Measurements from ENCODE around the gene FOXL3. TPM values are rescaled to one million over a fixed set of nuclear protein-coding genes. Genes with fewer than 3 reads are reported as not detected.
"Not testable (repeated sequence)": the region's sequence is repeated elsewhere in the genome, so short reads cannot be mapped to it uniquely, and the experiment has no call there.

Gene FOXL3
- total RNA-seq (not detected), total RNA-seq (0 reads per million in 2 donors)

DNA sequence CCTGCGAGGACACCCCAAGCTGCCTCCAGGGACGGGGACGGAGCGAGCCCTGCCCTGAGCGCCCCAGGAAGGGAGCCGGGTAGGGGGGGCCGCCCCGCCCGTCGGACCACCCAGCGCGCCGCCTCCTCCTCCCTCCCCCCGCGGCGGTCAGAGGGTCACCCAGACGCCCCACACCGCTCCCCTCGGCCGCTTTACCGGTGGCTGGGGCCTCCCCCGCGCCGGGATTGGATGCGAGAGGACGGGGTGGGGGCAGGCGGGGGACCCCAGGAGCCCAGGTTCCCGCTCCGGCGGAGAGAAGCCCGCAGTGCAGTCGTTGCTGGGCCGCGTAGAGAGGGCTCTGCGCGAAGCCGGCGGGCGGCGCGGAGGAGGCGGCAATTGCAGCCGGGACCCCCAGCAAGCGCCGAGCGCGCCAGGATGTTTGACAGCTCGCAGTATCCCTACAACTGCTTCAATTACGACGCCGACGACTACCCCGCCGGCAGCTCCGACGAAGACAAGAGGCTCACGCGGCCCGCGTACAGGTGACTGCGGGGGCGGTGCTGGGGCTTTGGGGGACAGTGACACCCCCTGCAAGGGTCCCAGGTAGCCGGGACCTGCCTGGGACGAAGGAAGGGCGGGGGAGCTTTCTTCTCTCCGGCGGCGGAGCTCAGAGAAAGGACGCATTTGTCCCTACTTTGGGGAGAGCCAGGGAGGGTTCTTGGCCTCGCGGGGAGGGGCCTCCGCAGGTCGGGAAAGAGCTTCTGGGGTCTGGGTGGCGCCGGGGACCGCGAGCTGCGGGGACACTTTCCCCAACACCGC lies at the start of gene FOXL3:
TSS of gene FOXL3 (plus strand) at position 415 of the 798 bp plus-strand sequence. CDS start at position 415, 0 bp downstream.
- H3K9me3 ChIP-seq (ENCODE audit: control insufficient read depth, low read length, poor library complexity, severe bottlenecking) = no peaks in the 10 kb centered on the region
- Mint-ChIP-seq H3K36me3 (ENCODE audit: low read depth) (peaks cover 2% of the 10 kb centered on the region), H3K27ac (no peak within 1 kb of the TSS), H3K4me3 (no peak within 1 kb of the TSS), H3K27me3 (peaks cover 63% of the 10 kb centered on the region), H3K4me1 (peaks cover 2% of the 10 kb centered on the region)
- no peak for DNase-seq
- ATAC-seq = no peak

DNA sequence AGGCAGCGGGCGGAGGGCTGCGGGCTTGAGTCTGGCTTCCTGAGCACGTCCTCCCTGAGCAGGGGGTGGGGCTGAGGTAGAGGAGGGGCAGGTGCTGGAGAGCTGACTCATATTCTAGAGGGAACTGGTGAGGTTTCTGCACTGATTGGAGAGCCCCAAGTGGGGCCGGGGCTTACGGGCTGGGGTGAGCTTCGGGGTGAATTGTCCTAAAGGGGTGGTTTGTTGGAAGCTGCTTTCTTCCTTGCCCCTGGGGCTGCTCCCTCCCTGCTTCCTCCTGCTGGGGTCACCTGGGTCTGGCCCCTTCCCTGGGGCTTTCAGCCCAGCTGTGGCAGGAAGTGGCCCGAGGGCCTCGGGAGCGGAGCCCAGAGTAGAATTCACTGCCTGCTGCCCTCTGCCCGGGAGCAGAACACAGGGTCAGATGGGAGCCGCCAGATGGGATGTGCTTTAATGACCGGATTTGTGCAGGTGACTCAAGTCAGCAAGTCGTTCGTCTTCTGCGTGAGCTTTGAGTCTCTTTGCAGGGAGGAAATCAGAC lies 49.0 kb upstream of the FOXL3 start:
- no peak for DNase-seq
- H3K27me3 Mint-ChIP-seq = no peaks in the 10 kb centered on the region
- H3K4me1 Mint-ChIP-seq = no peaks in the 10 kb centered on the region
- no peak overlapping the region for H3K27ac Mint-ChIP-seq
- no peak overlapping the region for H3K4me3 Mint-ChIP-seq
- no peak for ATAC-seq
- no peaks in the 10 kb centered on the region for H3K9me3 ChIP-seq (ENCODE audit: control insufficient read depth, low read length, poor library complexity, severe bottlenecking)
- no peaks in the 10 kb centered on the region for H3K36me3 Mint-ChIP-seq (ENCODE audit: low read depth)

DNA sequence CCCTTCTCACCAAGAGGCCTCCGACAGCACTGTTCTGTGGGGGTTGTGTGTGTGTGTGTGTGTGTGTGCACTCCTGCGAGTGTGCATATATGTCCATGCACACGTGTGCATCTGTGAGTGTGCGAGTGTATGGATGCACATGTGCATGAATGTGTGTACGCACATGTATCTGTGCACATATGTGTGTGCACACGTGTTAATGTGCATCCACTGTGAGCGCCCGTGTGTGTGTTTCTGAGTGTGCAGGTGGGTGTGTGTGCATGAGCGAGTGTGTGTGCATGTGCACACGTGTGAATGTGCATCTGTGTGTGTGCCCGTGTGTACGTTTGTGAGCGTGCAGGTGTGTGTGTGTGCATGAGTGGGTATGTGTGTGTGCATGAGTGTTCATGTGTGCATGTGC lies 48.5 kb upstream of the FOXL3 start:
- no peak for ATAC-seq
- H3K36me3 Mint-ChIP-seq (ENCODE audit: low read depth) = no peaks in the 10 kb centered on the region
- no peak overlapping the region for H3K4me3 Mint-ChIP-seq
- peaks cover 3% of the 10 kb centered on the region for H3K27me3 Mint-ChIP-seq
- H3K9me3 ChIP-seq (ENCODE audit: control insufficient read depth, low read length, poor library complexity, severe bottlenecking) = no peaks in the 10 kb centered on the region
- peaks cover 2% of the 10 kb centered on the region for H3K4me1 Mint-ChIP-seq
- H3K27ac Mint-ChIP-seq = no peak overlapping the region
- no peak for DNase-seq

DNA sequence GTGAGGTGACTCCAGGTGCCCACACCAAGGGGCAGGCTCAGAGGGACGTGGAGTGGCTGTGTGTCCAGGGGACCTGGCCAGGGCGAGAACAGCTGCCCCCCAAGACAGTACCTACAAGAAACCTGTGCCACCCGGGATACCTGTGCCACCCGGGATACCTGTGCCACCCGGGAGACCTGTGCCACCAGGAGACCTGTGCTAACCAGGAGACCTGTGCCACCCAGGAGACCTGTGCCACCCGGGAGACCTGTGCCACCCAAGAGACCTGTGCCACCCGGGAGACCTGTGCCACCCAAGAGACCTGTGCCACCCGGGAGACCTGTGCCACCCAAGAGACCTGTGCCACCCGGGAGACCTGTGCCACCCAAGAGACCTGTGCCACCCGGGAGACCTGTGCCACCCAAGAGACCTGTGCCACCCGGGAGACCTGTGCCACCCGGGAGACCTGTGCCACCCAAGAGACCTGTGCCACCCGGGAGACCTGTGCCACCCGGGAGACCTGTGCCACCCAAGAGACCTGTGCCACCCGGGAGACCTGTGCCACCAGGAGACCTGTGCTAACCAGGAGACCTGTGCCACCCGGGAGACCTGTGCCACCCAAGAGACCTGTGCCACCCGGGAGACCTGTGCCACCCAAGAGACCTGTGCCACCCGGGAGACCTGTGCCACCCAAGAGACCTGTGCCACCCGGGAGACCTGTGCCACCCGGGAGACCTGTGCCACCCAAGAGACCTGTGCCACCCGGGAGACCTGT lies 47.0 kb upstream of the FOXL3 start:
- H3K4me3 Mint-ChIP-seq; H3K27ac Mint-ChIP-seq; H3K4me1 Mint-ChIP-seq; H3K27me3 Mint-ChIP-seq; H3K9me3 ChIP-seq (ENCODE audit: control insufficient read depth, low read length, poor library complexity, severe bottlenecking); ATAC-seq; H3K36me3 Mint-ChIP-seq (ENCODE audit: low read depth); DNase-seq: not testable (repeated sequence)

DNA sequence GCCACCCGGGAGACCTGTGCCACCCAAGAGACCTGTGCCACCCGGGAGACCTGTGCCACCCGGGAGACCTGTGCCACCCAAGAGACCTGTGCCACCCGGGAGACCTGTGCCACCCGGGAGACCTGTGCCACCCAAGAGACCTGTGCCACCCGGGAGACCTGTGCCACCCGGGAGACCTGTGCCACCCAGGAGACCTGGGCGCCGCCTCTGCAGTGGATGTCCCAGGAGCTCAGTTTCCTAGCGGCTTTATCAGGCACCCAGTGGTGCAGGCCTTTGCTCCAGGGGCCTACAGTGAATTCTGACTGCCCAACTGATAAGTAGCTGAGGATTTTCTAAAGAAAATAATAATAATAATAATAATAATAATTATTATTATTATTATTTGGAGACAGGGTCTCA lies 46.4 kb upstream of the FOXL3 start:
- H3K4me1 Mint-ChIP-seq; H3K4me3 Mint-ChIP-seq; H3K9me3 ChIP-seq (ENCODE audit: control insufficient read depth, low read length, poor library complexity, severe bottlenecking); H3K27me3 Mint-ChIP-seq; H3K27ac Mint-ChIP-seq; ATAC-seq; H3K36me3 Mint-ChIP-seq (ENCODE audit: low read depth); DNase-seq: not testable (repeated sequence)

DNA sequence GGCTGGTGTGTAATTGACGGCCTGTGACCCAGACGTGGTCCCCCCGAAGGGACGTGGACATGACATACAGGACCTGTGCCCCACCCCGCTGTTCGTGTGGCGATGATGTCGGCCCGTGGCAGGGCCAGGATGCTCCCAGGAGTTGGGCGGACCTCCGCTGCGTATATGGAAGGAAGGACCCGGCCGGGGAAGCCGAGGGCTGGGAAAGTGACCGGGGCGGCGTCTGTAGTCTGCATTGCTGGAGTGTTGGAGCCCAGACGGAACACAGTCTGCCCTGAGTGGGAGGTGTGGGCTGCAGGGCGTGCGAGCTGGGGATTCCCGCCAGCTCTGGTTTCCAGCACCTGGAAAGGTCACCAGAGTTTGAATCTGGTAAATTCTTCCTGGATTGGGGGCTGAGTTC lies 45.0 kb upstream of the FOXL3 start:
- no peaks in the 10 kb centered on the region for H3K36me3 Mint-ChIP-seq (ENCODE audit: low read depth)
- no peak overlapping the region for H3K4me3 Mint-ChIP-seq
- H3K27ac Mint-ChIP-seq = no peak overlapping the region
- peaks cover 5% of the 10 kb centered on the region for H3K4me1 Mint-ChIP-seq
- no peaks in the 10 kb centered on the region for H3K9me3 ChIP-seq (ENCODE audit: control insufficient read depth, low read length, poor library complexity, severe bottlenecking)
- DNase-seq (no peak), ATAC-seq (no peak)
- H3K27me3 Mint-ChIP-seq = peaks cover 6% of the 10 kb centered on the region

DNA sequence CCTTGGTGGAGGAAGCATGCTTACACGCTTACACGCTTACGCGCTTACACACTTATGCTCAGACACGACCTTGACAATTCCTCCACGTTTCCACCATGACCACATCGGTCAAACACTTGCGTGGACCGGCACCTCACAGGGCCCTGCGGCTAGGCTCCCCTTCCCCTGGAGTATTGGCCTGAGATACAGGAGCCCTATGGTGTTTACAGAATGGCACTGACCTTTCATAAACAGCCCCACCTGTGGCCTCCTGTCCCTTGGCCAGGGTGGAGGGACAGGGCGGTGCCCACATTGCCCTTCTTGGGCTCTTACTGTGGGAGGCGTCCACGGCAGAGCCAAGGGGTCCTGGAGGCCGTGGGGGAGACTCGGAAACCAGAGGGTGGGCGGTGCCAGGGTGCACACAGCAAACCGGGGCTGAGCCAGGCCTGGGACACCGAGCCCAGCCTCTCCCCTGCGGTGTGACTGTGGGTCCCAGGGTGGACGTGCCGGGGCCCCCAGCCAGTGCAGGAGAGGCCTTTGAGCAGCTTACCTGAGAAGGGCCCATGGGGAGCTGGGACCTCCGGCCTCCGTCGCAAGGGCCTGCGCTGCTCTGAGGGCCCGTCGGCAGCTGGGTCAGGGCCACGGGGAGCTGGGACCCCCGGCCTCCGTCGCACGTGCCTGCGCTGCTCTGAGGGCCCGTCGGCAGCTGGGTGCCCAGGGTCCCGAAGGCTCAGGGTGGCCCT lies 44.2 kb upstream of the FOXL3 start:
- peaks cover 6% of the 10 kb centered on the region for H3K27me3 Mint-ChIP-seq
- no peak overlapping the region for H3K27ac Mint-ChIP-seq
- no peak overlapping the region for H3K4me3 Mint-ChIP-seq
- H3K9me3 ChIP-seq (ENCODE audit: control insufficient read depth, low read length, poor library complexity, severe bottlenecking) = no peaks in the 10 kb centered on the region
- ATAC-seq (no peak), DNase-seq (no peak)
- H3K4me1 Mint-ChIP-seq = peaks cover 5% of the 10 kb centered on the region
- H3K36me3 Mint-ChIP-seq (ENCODE audit: low read depth) = no peaks in the 10 kb centered on the region

DNA sequence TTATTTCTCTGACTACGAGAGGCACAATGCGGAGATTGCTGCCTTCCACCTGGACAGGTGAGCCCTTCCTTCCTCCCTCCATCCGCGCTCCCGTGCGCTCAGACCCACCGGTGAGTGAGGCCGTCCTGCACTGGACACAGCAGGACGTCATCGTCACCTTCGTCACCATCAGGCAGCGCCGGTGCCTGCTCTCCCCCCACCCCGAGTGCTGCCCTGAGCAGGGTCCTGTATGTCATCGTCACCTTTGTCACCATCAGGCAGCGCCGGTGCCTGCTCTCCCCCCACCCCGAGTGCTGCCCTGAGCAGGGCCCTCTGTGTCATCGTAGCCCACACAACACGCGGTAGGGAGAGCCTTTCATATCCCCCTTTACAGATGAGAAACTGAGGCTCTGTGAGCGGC lies 43.5 kb upstream of the FOXL3 start:
- ATAC-seq = no peak
- Mint-ChIP-seq H3K27me3 (peaks cover 6% of the 10 kb centered on the region), H3K4me1 (peaks cover 5% of the 10 kb centered on the region), H3K27ac (no peak overlapping the region), H3K36me3 (ENCODE audit: low read depth) (no peaks in the 10 kb centered on the region), H3K4me3 (no peak overlapping the region)
- H3K9me3 ChIP-seq (ENCODE audit: control insufficient read depth, low read length, poor library complexity, severe bottlenecking) = no peaks in the 10 kb centered on the region
- DNase-seq = no peak

DNA sequence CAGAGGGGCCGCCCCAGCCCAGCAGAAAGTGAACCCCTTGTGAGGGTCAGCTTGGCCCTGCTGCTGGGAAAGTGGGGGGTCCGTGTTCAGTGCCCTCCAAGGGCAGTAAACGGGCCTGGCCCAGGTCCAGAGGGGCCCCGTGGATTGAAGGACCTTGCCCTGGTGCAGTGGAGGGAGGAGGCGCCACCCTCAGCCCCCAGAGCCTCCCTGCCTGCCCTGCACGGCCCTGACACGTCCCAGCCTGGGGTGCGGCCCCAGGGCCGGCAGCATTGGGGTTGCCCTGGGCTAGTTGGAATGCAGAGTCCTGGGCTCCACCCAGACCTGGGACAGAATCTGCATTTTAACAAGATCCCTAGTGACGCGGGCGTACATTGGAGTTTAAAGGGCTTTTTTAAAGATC lies 42.8 kb upstream of the FOXL3 start:
- H3K36me3 Mint-ChIP-seq (ENCODE audit: low read depth) = no peaks in the 10 kb centered on the region
- H3K4me1 Mint-ChIP-seq = peaks cover 5% of the 10 kb centered on the region
- no peak overlapping the region for H3K27ac Mint-ChIP-seq
- no peaks in the 10 kb centered on the region for H3K9me3 ChIP-seq (ENCODE audit: control insufficient read depth, low read length, poor library complexity, severe bottlenecking)
- DNase-seq (no peak), ATAC-seq (no peak)
- no peak overlapping the region for H3K4me3 Mint-ChIP-seq
- H3K27me3 Mint-ChIP-seq = peaks cover 6% of the 10 kb centered on the region

DNA sequence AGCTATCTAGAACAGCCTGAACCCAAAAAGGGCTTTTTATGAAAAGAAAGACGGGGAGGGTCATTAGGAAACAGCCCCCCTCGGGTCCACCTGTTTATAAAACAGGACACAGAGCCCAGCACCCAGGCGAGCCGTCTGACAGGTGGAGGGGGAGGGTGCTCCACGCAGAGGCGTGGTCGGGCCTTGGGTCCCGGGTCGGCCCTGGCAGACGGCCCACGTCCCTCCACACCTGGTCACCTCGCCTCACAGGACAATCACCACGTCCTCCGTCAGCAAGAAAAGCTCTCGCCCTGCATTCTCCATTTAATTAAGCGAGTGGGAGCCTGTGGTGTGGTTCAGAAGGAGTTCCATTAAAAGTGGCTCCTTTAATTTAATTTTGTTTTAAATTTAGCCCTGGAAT lies 42.3 kb upstream of the FOXL3 start:
- DNase-seq = no peak
- no peak overlapping the region for H3K4me3 Mint-ChIP-seq
- no peak overlapping the region for H3K27ac Mint-ChIP-seq
- H3K9me3 ChIP-seq (ENCODE audit: control insufficient read depth, low read length, poor library complexity, severe bottlenecking) = no peaks in the 10 kb centered on the region
- ATAC-seq = no peak
- H3K27me3 Mint-ChIP-seq = peaks cover 6% of the 10 kb centered on the region
- no peaks in the 10 kb centered on the region for H3K36me3 Mint-ChIP-seq (ENCODE audit: low read depth)
- H3K4me1 Mint-ChIP-seq = peaks cover 5% of the 10 kb centered on the region

DNA sequence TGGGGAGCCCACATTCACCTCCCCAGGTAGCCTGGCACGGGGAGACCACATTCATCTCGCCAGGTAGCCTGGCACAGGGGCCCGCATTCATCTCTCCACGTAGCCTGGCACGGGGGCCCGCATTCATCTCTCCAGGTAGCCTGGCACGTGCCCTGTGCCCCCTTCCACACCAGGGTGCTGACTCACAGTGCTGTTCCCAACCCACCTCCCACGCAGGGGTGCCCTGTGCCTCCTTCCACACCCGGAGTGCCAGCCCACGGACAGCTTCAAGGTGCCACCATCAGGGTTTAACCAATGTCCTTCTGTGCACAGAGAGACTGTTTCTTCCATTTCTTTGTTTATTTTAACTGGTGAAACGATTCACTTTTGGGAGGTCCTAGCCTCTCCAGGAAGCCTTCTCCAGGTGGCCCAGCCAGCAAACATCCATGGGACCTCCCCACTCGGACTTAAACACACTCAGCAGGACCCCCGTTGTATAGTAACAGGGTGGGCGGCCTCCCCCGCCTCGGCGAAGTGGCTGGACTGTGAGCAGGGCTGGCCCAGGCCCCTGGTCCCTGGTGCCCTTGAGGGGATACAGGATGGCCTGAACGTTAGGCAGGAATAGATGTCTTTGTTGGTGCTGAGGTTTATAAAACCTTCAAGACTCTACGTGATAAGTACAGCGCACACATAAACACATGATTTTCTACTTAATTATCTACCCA lies 41.1 kb upstream of the FOXL3 start:
- DNase-seq (no peak), ATAC-seq (no peak)
- Mint-ChIP-seq H3K36me3 (ENCODE audit: low read depth) (no peaks in the 10 kb centered on the region), H3K4me3 (no peak overlapping the region), H3K27ac (no peak overlapping the region), H3K4me1 (peaks cover 5% of the 10 kb centered on the region), H3K27me3 (peaks cover 12% of the 10 kb centered on the region)
- no peaks in the 10 kb centered on the region for H3K9me3 ChIP-seq (ENCODE audit: control insufficient read depth, low read length, poor library complexity, severe bottlenecking)

DNA sequence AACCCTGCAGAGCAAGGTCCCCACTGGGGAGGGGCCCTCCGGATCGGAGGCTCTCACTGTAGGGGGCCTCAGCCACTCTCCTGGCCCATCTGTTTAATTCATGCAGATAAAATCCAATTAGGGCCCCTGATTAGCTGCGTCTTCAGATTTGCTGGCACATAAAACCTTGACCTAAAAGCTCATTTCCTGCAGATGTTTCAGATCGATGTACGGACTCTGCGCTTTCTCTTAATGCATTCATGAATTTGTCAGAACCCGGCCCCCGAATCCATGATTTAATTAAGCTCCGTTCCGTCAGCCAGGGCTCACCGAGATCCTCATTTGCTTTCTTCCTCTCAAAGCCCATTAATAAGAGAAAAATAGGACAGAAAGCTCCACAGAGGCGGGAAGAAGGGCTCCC lies 40.0 kb upstream of the FOXL3 start:
- no peak overlapping the region for H3K27ac Mint-ChIP-seq
- DNase-seq = no peak
- H3K4me1 Mint-ChIP-seq = peaks cover 5% of the 10 kb centered on the region
- no peak overlapping the region for H3K4me3 Mint-ChIP-seq
- no peaks in the 10 kb centered on the region for H3K36me3 Mint-ChIP-seq (ENCODE audit: low read depth)
- H3K27me3 Mint-ChIP-seq = peaks cover 16% of the 10 kb centered on the region
- ATAC-seq = no peak
- no peaks in the 10 kb centered on the region for H3K9me3 ChIP-seq (ENCODE audit: control insufficient read depth, low read length, poor library complexity, severe bottlenecking)

DNA sequence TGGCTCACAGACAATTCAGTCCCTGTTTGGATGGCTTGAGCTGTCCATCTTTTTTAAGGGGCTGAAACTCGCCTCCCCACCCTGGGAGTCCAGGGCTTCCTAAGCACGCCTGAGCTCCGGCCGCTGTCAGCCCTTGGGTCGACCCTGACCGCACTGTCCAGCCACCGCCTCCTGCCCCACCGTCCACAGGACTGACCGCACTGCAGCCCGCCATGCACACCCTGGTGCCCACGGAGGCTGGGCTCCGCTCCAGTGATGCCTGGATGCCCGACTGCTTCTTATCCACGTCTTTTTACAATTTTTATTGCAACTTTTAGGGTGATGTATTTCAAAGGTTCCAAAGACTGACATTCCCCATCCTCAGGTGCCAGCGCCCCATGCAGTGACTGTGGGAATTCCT lies 39.4 kb upstream of the FOXL3 start:
- ATAC-seq = no peak
- Mint-ChIP-seq H3K27me3 (peaks cover 16% of the 10 kb centered on the region), H3K4me1 (peaks cover 5% of the 10 kb centered on the region), H3K36me3 (ENCODE audit: low read depth) (no peaks in the 10 kb centered on the region), H3K27ac (no peak overlapping the region), H3K4me3 (no peak overlapping the region)
- DNase-seq = no peak
- no peaks in the 10 kb centered on the region for H3K9me3 ChIP-seq (ENCODE audit: control insufficient read depth, low read length, poor library complexity, severe bottlenecking)

All from T-helper 17 cell (primary cell).